WTC11 (cell line): ENCODE data around the gene ZNF417. TPM values are rescaled to one million over a fixed set of nuclear protein-coding genes. Genes with fewer than 3 reads are reported as not detected.

ENCODE experiments used
- ATAC-seq: fragments of 200-7000 bp; cut with Tn5 transposase; 2 replicates; pipeline ENCODE4 v1.10.0; 2021; ENCODE audit warnings: mild to moderate bottlenecking, moderate library complexity
- CTCF ChIA-PET: fragments of 300-600 bp; sonication (Branson Sonifier 250); formaldehyde crosslinking; loops from one replicate; lab custom pipeline; 2021; ENCODE audit warnings: antibody characterized with exemption; lab: Charles Lee
- POLR2A ChIA-PET: fragments of 350-600 bp; sonication (Branson Sonifier 250); formaldehyde crosslinking; loops from one replicate; lab custom pipeline; 2021; ENCODE audit warnings: antibody characterized with exemption; lab: Charles Lee
- DNase-seq: peaks from one replicate; pipeline ENCODE4 v3.0.0; 2021; ENCODE audit warnings: low spot score
- H3K27ac Mint-ChIP-seq: 2 replicates; pipeline ENCODE4 v1.8.0; 2021; ENCODE audit warnings: mixed read lengths
- H3K27me3 Mint-ChIP-seq: 2 replicates; pipeline ENCODE4 v1.8.0; 2021; ENCODE audit warnings: low read depth, mild to moderate bottlenecking, moderate library complexity, mixed read lengths
- H3K36me3 Mint-ChIP-seq: 2 replicates; pipeline ENCODE4 v1.8.0; 2021; ENCODE audit warnings: mixed read lengths
- H3K4me1 Mint-ChIP-seq: 2 replicates; pipeline ENCODE4 v1.8.0; 2022; ENCODE audit warnings: mixed read lengths
- H3K4me3 Mint-ChIP-seq: 2 replicates; pipeline ENCODE4 v1.8.0; 2021; ENCODE audit warnings: mild to moderate bottlenecking, moderate library complexity, mixed read lengths
- H3K9me3 Mint-ChIP-seq: 2 replicates; pipeline ENCODE4 v1.8.0; 2021; ENCODE audit warnings: mixed read lengths
- ATF3 ChIP-seq: sonication (generic); formaldehyde crosslinking; conservative IDR thresholded peaks from 2 replicates; pipeline ENCODE4 v1.8.1; 2022; ENCODE audit warnings: mild to moderate bottlenecking, missing genetic modification reagents
- ESRRA ChIP-seq: sonication (generic); formaldehyde crosslinking; IDR thresholded peaks from 2 replicates; pipeline ENCODE4 v1.8.1; 2022; ENCODE audit warnings: mild to moderate bottlenecking, missing genetic modification reagents, borderline replicate concordance
- GTF2I ChIP-seq: fragments of 250-450 bp; sonication (Bioruptor Pico); conservative IDR thresholded peaks from 2 replicates; pipeline ENCODE4 v1.4.0; 2021; ENCODE audit warnings: mild to moderate bottlenecking
- HMGXB4 ChIP-seq: sonication (generic); formaldehyde crosslinking; IDR thresholded peaks from 2 replicates; pipeline ENCODE4 v1.8.1; 2023; ENCODE audit warnings: mild to moderate bottlenecking, moderate library complexity, missing genetic modification reagents
- IRF2 ChIP-seq: sonication (generic); formaldehyde crosslinking; IDR thresholded peaks from 2 replicates; pipeline ENCODE4 v1.8.0; 2022; ENCODE audit warnings: low read depth, missing genetic modification reagents, borderline replicate concordance
- KAT7 ChIP-seq: sonication (generic); formaldehyde crosslinking; IDR thresholded peaks from 2 replicates; pipeline ENCODE4 v1.8.1; 2023; ENCODE audit warnings: missing genetic modification reagents, mild to moderate bottlenecking, borderline replicate concordance
- NFATC4 ChIP-seq: fragments of 250-450 bp; sonication (Bioruptor Pico); IDR thresholded peaks from 2 replicates; pipeline ENCODE4 v1.9.0; 2021; ENCODE audit warnings: mild to moderate bottlenecking
- NFE2L1 ChIP-seq: sonication (generic); formaldehyde crosslinking; IDR thresholded peaks from 2 replicates; pipeline ENCODE4 v1.8.1; 2023; ENCODE audit warnings: missing genetic modification reagents
- OVOL2 ChIP-seq: fragments of 250-450 bp; sonication (Bioruptor Pico); IDR thresholded peaks from 2 replicates; pipeline ENCODE4 v1.9.0; 2021; ENCODE audit warnings: mild to moderate bottlenecking, borderline replicate concordance
- SOX15 ChIP-seq: fragments of 250-450 bp; sonication (Bioruptor Pico); IDR thresholded peaks from 2 replicates; pipeline ENCODE4 v1.9.0; 2021; ENCODE audit warnings: mild to moderate bottlenecking
- SP1 ChIP-seq: sonication (generic); formaldehyde crosslinking; conservative IDR thresholded peaks from 2 replicates; pipeline ENCODE4 v1.8.1; 2022; ENCODE audit warnings: missing genetic modification reagents
- STAT6 ChIP-seq: sonication (generic); formaldehyde crosslinking; conservative IDR thresholded peaks from 2 replicates; pipeline ENCODE4 v1.8.1; 2023; ENCODE audit warnings: mild to moderate bottlenecking, low read depth, missing genetic modification reagents, moderate library complexity
- TEAD1 ChIP-seq: sonication (generic); formaldehyde crosslinking; IDR thresholded peaks from 2 replicates; pipeline ENCODE4 v1.8.0; 2022; ENCODE audit warnings: mild to moderate bottlenecking, missing genetic modification reagents
- ZNF219 ChIP-seq: sonication (generic); formaldehyde crosslinking; IDR thresholded peaks from 2 replicates; pipeline ENCODE4 v1.8.0; 2023; ENCODE audit warnings: missing genetic modification reagents, mild to moderate bottlenecking, borderline replicate concordance
- ZNF317 ChIP-seq: sonication (generic); formaldehyde crosslinking; IDR thresholded peaks from 2 replicates; pipeline ENCODE4 v1.8.1; 2023; ENCODE audit warnings: low read depth, mild to moderate bottlenecking, moderate library complexity, missing genetic modification reagents, borderline replicate concordance
- total RNA-seq: library from RNA; stranded (reverse); gene quantifications from 3 replicates; pipeline ENCODE4 v1.2.3, GENCODE V29; 2021
- TF ChIP-seq, protein P1 (sequence below): fragments of 250-450 bp; sonication (Bioruptor Pico); IDR thresholded peaks from 2 replicates; pipeline ENCODE4 v1.9.0; 2021; ENCODE audit warnings: mild to moderate bottlenecking
- TF ChIP-seq, protein P2 (sequence below): fragments of 250-450 bp; sonication (Bioruptor Pico); IDR thresholded peaks from 2 replicates; pipeline ENCODE4 v1.8.0; 2021; ENCODE audit warnings: mild to moderate bottlenecking
- TF ChIP-seq, protein P3 (sequence below): sonication (generic); formaldehyde crosslinking; IDR thresholded peaks from 2 replicates; pipeline ENCODE4 v1.8.1; 2022; ENCODE audit warnings: mild to moderate bottlenecking, missing genetic modification reagents, moderate library complexity, borderline replicate concordance
- TF ChIP-seq, protein P4 (sequence below): fragments of 250-450 bp; sonication (Bioruptor Pico); IDR thresholded peaks from 2 replicates; pipeline ENCODE4 v1.9.0; 2021; ENCODE audit warnings: mild to moderate bottlenecking

The ZNF417 gene
- total RNA-seq, 1 experiment from 2014 or later: 22.6 TPM

- CTCF ChIA-PET: no interaction called here
- Mint-ChIP-seq H3K9me3 (no peaks in the 10 kb centered on the region), H3K27me3 (no peaks in the 10 kb centered on the region), H3K27ac (no peak overlapping the region), H3K36me3 (peaks cover 26% of the 10 kb centered on the region), H3K4me3 (no peak overlapping the region), H3K4me1 (peaks cover 3% of the 10 kb centered on the region)
- ATAC-seq (no peak), DNase-seq (no peak)
- TF ChIP-seq, protein P1, sequence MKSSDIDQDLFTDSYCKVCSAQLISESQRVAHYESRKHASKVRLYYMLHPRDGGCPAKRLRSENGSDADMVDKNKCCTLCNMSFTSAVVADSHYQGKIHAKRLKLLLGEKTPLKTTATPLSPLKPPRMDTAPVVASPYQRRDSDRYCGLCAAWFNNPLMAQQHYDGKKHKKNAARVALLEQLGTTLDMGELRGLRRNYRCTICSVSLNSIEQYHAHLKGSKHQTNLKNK (CRISPR knock-in tag): no peak
- no peak for TF ChIP-seq IRF2 (CRISPR knock-in tag)
- no peak for TF ChIP-seq TEAD1 (CRISPR knock-in tag)
- TF ChIP-seq, protein P2, sequence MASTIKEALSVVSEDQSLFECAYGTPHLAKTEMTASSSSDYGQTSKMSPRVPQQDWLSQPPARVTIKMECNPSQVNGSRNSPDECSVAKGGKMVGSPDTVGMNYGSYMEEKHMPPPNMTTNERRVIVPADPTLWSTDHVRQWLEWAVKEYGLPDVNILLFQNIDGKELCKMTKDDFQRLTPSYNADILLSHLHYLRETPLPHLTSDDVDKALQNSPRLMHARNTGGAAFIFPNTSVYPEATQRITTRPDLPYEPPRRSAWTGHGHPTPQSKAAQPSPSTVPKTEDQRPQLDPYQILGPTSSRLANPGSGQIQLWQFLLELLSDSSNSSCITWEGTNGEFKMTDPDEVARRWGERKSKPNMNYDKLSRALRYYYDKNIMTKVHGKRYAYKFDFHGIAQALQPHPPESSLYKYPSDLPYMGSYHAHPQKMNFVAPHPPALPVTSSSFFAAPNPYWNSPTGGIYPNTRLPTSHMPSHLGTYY (CRISPR knock-in tag): no peak
- no peak for TF ChIP-seq ESRRA (CRISPR knock-in tag)
- no peak for TF ChIP-seq ZNF317 (CRISPR knock-in tag)
- TF ChIP-seq OVOL2: no peak
- no peak for TF ChIP-seq SP1 (CRISPR knock-in tag)
- TF ChIP-seq, protein P3, sequence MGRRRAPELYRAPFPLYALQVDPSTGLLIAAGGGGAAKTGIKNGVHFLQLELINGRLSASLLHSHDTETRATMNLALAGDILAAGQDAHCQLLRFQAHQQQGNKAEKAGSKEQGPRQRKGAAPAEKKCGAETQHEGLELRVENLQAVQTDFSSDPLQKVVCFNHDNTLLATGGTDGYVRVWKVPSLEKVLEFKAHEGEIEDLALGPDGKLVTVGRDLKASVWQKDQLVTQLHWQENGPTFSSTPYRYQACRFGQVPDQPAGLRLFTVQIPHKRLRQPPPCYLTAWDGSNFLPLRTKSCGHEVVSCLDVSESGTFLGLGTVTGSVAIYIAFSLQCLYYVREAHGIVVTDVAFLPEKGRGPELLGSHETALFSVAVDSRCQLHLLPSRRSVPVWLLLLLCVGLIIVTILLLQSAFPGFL (CRISPR knock-in tag): no peak
- TF ChIP-seq, protein P4, sequence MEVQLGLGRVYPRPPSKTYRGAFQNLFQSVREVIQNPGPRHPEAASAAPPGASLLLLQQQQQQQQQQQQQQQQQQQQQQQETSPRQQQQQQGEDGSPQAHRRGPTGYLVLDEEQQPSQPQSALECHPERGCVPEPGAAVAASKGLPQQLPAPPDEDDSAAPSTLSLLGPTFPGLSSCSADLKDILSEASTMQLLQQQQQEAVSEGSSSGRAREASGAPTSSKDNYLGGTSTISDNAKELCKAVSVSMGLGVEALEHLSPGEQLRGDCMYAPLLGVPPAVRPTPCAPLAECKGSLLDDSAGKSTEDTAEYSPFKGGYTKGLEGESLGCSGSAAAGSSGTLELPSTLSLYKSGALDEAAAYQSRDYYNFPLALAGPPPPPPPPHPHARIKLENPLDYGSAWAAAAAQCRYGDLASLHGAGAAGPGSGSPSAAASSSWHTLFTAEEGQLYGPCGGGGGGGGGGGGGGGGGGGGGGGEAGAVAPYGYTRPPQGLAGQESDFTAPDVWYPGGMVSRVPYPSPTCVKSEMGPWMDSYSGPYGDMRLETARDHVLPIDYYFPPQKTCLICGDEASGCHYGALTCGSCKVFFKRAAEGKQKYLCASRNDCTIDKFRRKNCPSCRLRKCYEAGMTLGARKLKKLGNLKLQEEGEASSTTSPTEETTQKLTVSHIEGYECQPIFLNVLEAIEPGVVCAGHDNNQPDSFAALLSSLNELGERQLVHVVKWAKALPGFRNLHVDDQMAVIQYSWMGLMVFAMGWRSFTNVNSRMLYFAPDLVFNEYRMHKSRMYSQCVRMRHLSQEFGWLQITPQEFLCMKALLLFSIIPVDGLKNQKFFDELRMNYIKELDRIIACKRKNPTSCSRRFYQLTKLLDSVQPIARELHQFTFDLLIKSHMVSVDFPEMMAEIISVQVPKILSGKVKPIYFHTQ (CRISPR knock-in tag): no peak
- no peak for TF ChIP-seq STAT6 (CRISPR knock-in tag)
- TF ChIP-seq NFATC4 (CRISPR knock-in tag): no peak
- no peak for TF ChIP-seq KAT7
- TF ChIP-seq ATF3 (CRISPR knock-in tag): no peak
- no peak for TF ChIP-seq NFE2L1
- POLR2A ChIA-PET: no interaction called here
These were observed 11.1 kb downstream of the ZNF417 start for GRCh38 chr19:57905258-57905657.

GRCh38 chr19:57903618-57904184, 12.7 kb downstream of the ZNF417 start:
- TF ChIP-seq ZNF219 (CRISPR knock-in tag): no peak
- TF ChIP-seq GTF2I (CRISPR knock-in tag): no peak
- TF ChIP-seq, protein P3 (CRISPR knock-in tag): no peak
- TF ChIP-seq SOX15 (CRISPR knock-in tag): no peak
- no peak for TF ChIP-seq HMGXB4 (CRISPR knock-in tag)
- TF ChIP-seq, protein P4 (CRISPR knock-in tag): no peak
- Mint-ChIP-seq H3K27ac (no peak overlapping the region), H3K36me3 (peaks cover 17% of the 10 kb centered on the region), H3K4me3 (no peak overlapping the region), H3K9me3 (no peaks in the 10 kb centered on the region), H3K27me3 (no peaks in the 10 kb centered on the region), H3K4me1 (peaks cover 3% of the 10 kb centered on the region)
- CTCF ChIA-PET: interaction anchor here (1.1 to 1.8 kb wide), 6 partner anchors 13 to 176 kb away, joined by 3 to 7 read pairs (median 4); partner anchors contain the start of genes ZNF417 and ZNF671
- no peak for DNase-seq
- no peak for ATAC-seq
- POLR2A ChIA-PET: interaction anchor here (0.6 kb wide), 1 partner anchor 37 kb away, joined by 3 read pairs; no protein-coding TSS in a partner anchor
